Right kidney (tissue), 1 donor: ENCODE results near the gene SLC12A6.

Experiments
- DNase-seq: peaks from one replicate; pipeline ENCODE4 v3.0.0-alpha.2; 2016

The SLC12A6 gene

GRCh38 chr15:34330279-34330678 lies 7.3 kb downstream of the SLC12A6 start:
- no peak for DNase-seq

GRCh38 chr15:34329006-34329405 lies 8.6 kb downstream of the SLC12A6 start:
- DNase-seq: no peak

GRCh38 chr15:34327906-34328305 lies 9.7 kb downstream of the SLC12A6 start:
- DNase-seq: no peak

GRCh38 chr15:34325368-34325767 lies 12.2 kb downstream of the SLC12A6 start:
- no peak for DNase-seq

GRCh38 chr15:34324933-34325332 lies 12.6 kb downstream of the SLC12A6 start:
- no peak for DNase-seq

- no peak for DNase-seq
Observed at GRCh38 chr15:34323217-34323616, 14.4 kb downstream of the SLC12A6 start.

- peak; percentile 65 for DNase-seq
Observed at GRCh38 chr15:34318277-34319079, 19.1 kb downstream of the SLC12A6 start.

- DNase-seq: no peak
Observed at GRCh38 chr15:34314491-34315490, 22.8 kb downstream of the SLC12A6 start.

- no peak for DNase-seq
Observed at GRCh38 chr15:34311563-34311962, 26.0 kb downstream of the SLC12A6 start.

- no peak for DNase-seq
Observed at GRCh38 chr15:34304613-34305012, 33.0 kb downstream of the SLC12A6 start.

- no peak for DNase-seq
Observed at GRCh38 chr15:34301058-34301457, 36.5 kb downstream of the SLC12A6 start.

GRCh38 chr15:34297059-34297458 lies 40.5 kb downstream of the SLC12A6 start:
- DNase-seq: no peak

- DNase-seq: no peak
Observed at GRCh38 chr15:34292621-34293020, 45.0 kb downstream of the SLC12A6 start.

- no peak for DNase-seq
Observed at GRCh38 chr15:34284937-34285336, 52.6 kb downstream of the SLC12A6 start.

- DNase-seq: no peak
Observed at GRCh38 chr15:34282384-34282783, 55.2 kb downstream of the SLC12A6 start.

GRCh38 chr15:34280193-34280592 lies 57.4 kb downstream of the SLC12A6 start:
- no peak for DNase-seq

GRCh38 chr15:34279368-34279767 lies 58.2 kb downstream of the SLC12A6 start:
- DNase-seq: no peak

- DNase-seq: no peak
Observed at GRCh38 chr15:34275721-34276120, 61.9 kb downstream of the SLC12A6 start.

- DNase-seq: no peak
Observed at GRCh38 chr15:34275154-34275553, 62.4 kb downstream of the SLC12A6 start.

GRCh38 chr15:34271493-34271892 lies 66.1 kb downstream of the SLC12A6 start:
- DNase-seq: no peak

GRCh38 chr15:34266751-34267150 lies 70.8 kb downstream of the SLC12A6 start:
- DNase-seq: no peak

GRCh38 chr15:34264076-34264475 lies 73.5 kb downstream of the SLC12A6 start:
- DNase-seq: no peak

GRCh38 chr15:34262362-34262761 lies 75.2 kb downstream of the SLC12A6 start:
- DNase-seq: no peak
